ENCODE results near the gene RREB1. TPM values are rescaled to one million over a fixed set of nuclear protein-coding genes. Genes with fewer than 3 reads are reported as not detected.

The RREB1 gene
- total RNA-seq, 1 experiment from 2014 or later: 53.5 TPM

- intact Hi-C loops (cut with micrococcal nuclease): no loop called here
- H3K4me1 Mint-ChIP-seq (ENCODE audit: insufficient read depth, unreplicated experiment): peaks cover 27% of the 10 kb centered on the region
- no peaks in the 10 kb centered on the region for H3K27me3 Mint-ChIP-seq (ENCODE audit: insufficient read depth, unreplicated experiment)
- BruUV-seq (replicated peaks): no TSS peak
- H3K36me3 Mint-ChIP-seq (ENCODE audit: insufficient read depth, unreplicated experiment): peaks cover 11% of the 10 kb centered on the region
- no peak overlapping the region for H3K27ac Mint-ChIP-seq (ENCODE audit: low read depth, unreplicated experiment)
- H3K4me3 Mint-ChIP-seq (ENCODE audit: unreplicated experiment): no peak overlapping the region
- POLR2A ChIA-PET: interaction anchor here (0.5 to 2.3 kb wide), 7 partner anchors 10 to 398 kb away, joined by 3 to 5 read pairs (median 4); no protein-coding TSS in a partner anchor
- no peaks in the 10 kb centered on the region for H3K9me3 Mint-ChIP-seq (ENCODE audit: unreplicated experiment)
- CTCF ChIA-PET: interaction anchor here (0.5 to 1.4 kb wide), 3 partner anchors 13 to 361 kb away, joined by 3 to 4 read pairs (median 4); no protein-coding TSS in a partner anchor
- DNase-seq (ENCODE audit: unreplicated experiment): no peak
- TF ChIP-seq, protein P1, sequence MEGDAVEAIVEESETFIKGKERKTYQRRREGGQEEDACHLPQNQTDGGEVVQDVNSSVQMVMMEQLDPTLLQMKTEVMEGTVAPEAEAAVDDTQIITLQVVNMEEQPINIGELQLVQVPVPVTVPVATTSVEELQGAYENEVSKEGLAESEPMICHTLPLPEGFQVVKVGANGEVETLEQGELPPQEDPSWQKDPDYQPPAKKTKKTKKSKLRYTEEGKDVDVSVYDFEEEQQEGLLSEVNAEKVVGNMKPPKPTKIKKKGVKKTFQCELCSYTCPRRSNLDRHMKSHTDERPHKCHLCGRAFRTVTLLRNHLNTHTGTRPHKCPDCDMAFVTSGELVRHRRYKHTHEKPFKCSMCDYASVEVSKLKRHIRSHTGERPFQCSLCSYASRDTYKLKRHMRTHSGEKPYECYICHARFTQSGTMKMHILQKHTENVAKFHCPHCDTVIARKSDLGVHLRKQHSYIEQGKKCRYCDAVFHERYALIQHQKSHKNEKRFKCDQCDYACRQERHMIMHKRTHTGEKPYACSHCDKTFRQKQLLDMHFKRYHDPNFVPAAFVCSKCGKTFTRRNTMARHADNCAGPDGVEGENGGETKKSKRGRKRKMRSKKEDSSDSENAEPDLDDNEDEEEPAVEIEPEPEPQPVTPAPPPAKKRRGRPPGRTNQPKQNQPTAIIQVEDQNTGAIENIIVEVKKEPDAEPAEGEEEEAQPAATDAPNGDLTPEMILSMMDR (IDR thresholded peaks at IDR 0.05; ENCODE audit: unreplicated experiment): no peak
These were observed 61.5 kb downstream of the RREB1 start for GRCh38 chr6:7169296-7169721.

- BruUV-seq (replicated peaks): no TSS peak
- H3K4me3 Mint-ChIP-seq (ENCODE audit: unreplicated experiment): no peak overlapping the region
- TF ChIP-seq, protein P1 (IDR thresholded peaks at IDR 0.05; ENCODE audit: unreplicated experiment): no peak
- CTCF ChIA-PET: interaction anchor here (0.6 to 1.4 kb wide), 3 partner anchors 12 to 505 kb away, joined by 3 to 4 read pairs (median 3); no protein-coding TSS in a partner anchor
- H3K9me3 Mint-ChIP-seq (ENCODE audit: unreplicated experiment): no peaks in the 10 kb centered on the region
- H3K27me3 Mint-ChIP-seq (ENCODE audit: insufficient read depth, unreplicated experiment): no peaks in the 10 kb centered on the region
- DNase-seq (ENCODE audit: unreplicated experiment): no peak
- no peak overlapping the region for H3K27ac Mint-ChIP-seq (ENCODE audit: low read depth, unreplicated experiment)
- POLR2A ChIA-PET: interaction anchor here (0.6 to 2.3 kb wide), 6 partner anchors 11 to 566 kb away, joined by 3 to 5 read pairs (median 4); no protein-coding TSS in a partner anchor
- H3K4me1 Mint-ChIP-seq (ENCODE audit: insufficient read depth, unreplicated experiment): peaks cover 17% of the 10 kb centered on the region
- peaks cover 11% of the 10 kb centered on the region for H3K36me3 Mint-ChIP-seq (ENCODE audit: insufficient read depth, unreplicated experiment)
- intact Hi-C loops (cut with micrococcal nuclease): no loop called here
These were observed 62.5 kb downstream of the RREB1 start for GRCh38 chr6:7170117-7170732.

DNA sequence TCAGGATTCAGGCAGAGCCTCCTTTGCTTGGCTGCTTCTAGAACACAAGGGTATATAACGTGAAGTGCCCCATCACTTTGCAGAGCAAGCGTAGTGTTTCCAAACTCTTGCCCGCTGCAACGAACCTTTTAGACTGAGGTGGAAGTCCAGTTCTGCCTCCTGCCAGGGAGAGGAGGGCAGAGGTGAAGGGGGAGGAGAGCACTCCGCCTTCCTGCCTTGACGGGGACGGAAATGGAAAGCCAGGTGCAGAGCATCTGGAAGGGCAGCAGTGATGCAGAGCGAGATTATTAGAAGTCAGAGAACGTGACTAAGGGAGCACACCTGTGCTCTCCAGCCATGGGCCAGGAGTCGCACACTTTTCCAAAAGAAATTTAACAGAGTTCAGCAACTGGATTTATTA is 63.4 kb downstream of the RREB1 start:
- CTCF ChIA-PET: interaction anchor here (0.6 to 0.7 kb wide), 2 partner anchors 320 to 506 kb away, joined by 3 read pairs; no protein-coding TSS in a partner anchor
- H3K27ac Mint-ChIP-seq (ENCODE audit: low read depth, unreplicated experiment): no peak overlapping the region
- H3K27me3 Mint-ChIP-seq (ENCODE audit: insufficient read depth, unreplicated experiment): no peaks in the 10 kb centered on the region
- BruUV-seq (replicated peaks): no TSS peak
- peaks cover 11% of the 10 kb centered on the region for H3K36me3 Mint-ChIP-seq (ENCODE audit: insufficient read depth, unreplicated experiment)
- intact Hi-C loops (cut with micrococcal nuclease): no loop called here
- no peak overlapping the region for H3K4me3 Mint-ChIP-seq (ENCODE audit: unreplicated experiment)
- H3K9me3 Mint-ChIP-seq (ENCODE audit: unreplicated experiment): no peaks in the 10 kb centered on the region
- POLR2A ChIA-PET: interaction anchor here (1.4 kb wide), 1 partner anchor 17 kb away, joined by 3 read pairs; no protein-coding TSS in a partner anchor
- DNase-seq (ENCODE audit: unreplicated experiment): no peak
- peaks cover 11% of the 10 kb centered on the region for H3K4me1 Mint-ChIP-seq (ENCODE audit: insufficient read depth, unreplicated experiment)
- TF ChIP-seq, protein P1 (IDR thresholded peaks at IDR 0.05; ENCODE audit: unreplicated experiment): no peak

DNA sequence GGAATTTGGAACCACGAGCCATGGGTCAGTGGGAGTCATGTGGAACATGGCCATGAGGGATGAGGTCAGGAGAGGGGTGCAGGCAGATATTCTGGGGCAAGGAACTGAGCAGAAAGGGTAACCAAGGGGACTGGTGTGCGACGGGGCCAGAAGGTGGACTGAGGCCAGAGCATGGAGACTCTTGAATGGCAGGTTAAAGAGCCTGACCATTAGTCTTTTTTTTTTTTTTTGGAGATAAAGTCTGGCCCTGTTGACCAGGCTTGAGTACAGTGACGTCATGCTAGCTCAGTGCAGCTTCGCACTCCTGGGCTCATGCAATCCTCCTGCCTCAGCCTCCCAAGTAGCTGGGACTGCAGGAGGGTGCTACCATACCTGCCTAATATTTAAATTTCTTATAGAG is 64.0 kb downstream of the RREB1 start:
- no peaks in the 10 kb centered on the region for H3K27me3 Mint-ChIP-seq (ENCODE audit: insufficient read depth, unreplicated experiment)
- H3K4me3 Mint-ChIP-seq (ENCODE audit: unreplicated experiment): no peak overlapping the region
- H3K4me1 Mint-ChIP-seq (ENCODE audit: insufficient read depth, unreplicated experiment): peaks cover 16% of the 10 kb centered on the region
- DNase-seq (ENCODE audit: unreplicated experiment): no peak
- H3K27ac Mint-ChIP-seq (ENCODE audit: low read depth, unreplicated experiment): no peak overlapping the region
- intact Hi-C loops (cut with micrococcal nuclease): no loop called here
- no TSS peak for BruUV-seq (replicated peaks)
- TF ChIP-seq, protein P1 (IDR thresholded peaks at IDR 0.05; ENCODE audit: unreplicated experiment): no peak
- peaks cover 16% of the 10 kb centered on the region for H3K36me3 Mint-ChIP-seq (ENCODE audit: insufficient read depth, unreplicated experiment)
- POLR2A ChIA-PET: no interaction called here
- no peaks in the 10 kb centered on the region for H3K9me3 Mint-ChIP-seq (ENCODE audit: unreplicated experiment)
- CTCF ChIA-PET: no interaction called here
